NCI-H226 (cell line): ENCODE measurements around the gene WDR43.
"Not testable (repeated sequence)": the region's sequence is repeated elsewhere in the genome, so short reads cannot be mapped to it uniquely, and the experiment has no call there.

Experiments used
- DNase-seq: peaks from one replicate; pipeline ENCODE4 v3.0.0-alpha.2; 2015

WDR43 gene

DNA sequence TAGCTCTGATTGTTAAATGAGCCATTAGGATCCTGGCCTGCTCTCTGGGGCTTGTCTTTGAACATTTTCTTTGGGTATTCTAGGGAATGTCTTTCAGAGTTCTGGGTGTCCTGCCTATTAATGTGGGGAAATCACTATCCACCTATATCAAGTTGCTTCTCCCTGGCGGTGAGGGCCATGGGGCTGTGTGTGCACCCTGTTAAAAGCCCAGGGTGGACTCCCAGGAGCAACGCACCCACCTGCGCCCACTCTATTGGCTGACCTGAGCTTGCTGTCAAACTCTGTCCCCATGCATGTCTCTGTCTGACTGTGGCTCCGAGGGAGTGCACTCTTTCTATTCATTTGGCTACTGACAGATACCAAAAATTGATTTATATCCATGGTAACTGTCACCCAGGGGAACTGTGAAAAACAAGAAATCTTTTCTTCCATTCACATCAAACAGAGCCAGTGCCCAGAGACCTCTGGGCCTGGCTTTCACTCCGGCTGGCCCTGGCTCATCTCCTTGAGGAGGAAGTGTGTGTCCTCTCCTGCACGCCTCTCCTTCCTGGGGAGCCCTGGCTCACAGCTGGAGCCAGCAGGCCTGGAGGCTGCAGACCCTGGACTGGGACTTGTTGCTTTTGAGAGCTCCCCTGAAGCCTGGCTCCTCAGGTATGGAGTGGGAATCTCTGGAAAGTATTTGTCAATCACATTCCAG is 76.1 kb downstream of the WDR43 start:
- DNase-seq = no peak

DNA sequence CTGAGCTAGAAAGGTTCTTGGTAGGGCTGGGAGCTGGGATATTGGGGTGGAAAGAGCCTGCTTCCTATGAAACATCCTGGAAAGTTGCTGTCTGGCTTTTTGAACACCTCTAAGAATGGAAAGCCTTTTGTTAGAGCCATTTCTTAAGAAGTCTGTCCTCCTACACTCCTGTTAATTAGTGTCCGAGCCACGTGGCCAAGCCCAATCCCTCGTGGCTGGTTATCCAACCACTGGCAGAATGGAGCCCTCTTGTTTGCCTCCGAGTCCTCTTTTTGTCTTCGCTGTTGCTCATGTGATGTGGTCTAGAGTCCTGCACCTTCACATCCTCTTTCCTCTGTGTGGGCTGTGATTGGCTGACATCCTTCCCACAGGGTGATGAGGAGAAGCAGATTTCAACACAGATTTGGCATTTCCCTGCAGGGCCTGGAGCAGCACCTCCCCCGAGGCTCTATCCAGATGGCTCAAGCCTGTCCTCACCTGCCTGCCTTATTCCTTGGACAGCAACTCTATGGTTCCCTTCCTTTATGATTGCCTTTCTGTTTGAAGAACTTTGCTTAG is 78.4 kb downstream of the WDR43 start:
- DNase-seq = no peak

DNA sequence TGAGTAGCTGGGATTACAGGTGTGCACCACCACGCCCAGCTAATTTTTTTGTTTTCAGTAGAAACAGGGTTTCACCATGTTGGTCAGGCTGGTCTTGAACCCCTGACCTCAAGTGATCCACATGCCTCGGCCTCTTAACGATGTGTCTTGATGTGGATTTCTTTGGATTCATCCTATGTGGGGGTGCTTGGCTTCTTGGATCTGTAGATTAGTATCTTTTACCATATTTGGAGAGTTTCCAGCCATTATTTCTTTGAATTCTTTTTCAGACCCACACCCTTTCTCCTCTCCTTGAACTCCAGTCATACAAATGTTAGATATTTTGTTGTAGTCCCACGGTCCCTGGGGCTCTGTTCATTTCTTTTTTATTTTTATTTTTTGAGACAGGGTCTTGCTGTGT is 79.8 kb downstream of the WDR43 start:
- no peak for DNase-seq

DNA sequence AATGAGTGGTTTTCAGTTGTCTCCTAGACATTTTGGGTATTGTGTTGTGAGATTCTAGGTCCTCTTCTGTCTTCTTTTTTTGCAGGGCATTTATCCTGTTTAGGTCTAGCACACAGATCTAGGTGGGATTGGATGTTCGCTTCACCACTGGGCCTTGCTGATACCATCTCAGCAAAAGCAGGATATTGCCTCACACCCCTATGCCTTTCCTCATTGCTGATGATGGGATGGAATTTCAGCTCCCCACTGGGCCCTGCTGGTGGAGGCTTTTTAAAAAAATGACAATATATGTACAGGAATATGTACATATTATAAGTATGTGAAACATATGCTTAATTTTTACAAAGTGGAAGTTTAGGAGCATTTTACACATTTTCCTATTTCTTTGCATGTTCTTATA is 81.2 kb downstream of the WDR43 start:
- peak; percentile 47 for DNase-seq

DNA sequence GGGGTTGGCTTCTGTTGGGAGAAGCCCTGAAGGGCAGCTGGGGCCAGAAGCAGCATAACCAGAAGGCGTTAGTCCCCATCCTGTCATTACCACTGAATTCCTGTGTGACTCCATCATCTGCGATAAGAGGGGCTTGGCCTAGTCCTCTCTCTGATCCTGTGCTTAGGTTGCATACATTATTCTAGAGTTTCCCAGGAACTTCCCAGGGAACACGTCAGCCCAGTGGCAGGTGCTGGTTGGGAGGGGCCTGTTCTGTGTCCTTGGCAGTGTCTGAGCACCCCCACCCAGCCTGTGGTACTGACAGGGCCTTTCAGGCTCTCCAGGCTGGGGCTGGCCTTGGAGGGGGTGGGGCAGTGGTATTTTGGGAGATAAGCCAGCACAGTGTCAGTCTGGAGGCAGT is 82.1 kb downstream of the WDR43 start:
- DNase-seq = peak; percentile 98

DNA sequence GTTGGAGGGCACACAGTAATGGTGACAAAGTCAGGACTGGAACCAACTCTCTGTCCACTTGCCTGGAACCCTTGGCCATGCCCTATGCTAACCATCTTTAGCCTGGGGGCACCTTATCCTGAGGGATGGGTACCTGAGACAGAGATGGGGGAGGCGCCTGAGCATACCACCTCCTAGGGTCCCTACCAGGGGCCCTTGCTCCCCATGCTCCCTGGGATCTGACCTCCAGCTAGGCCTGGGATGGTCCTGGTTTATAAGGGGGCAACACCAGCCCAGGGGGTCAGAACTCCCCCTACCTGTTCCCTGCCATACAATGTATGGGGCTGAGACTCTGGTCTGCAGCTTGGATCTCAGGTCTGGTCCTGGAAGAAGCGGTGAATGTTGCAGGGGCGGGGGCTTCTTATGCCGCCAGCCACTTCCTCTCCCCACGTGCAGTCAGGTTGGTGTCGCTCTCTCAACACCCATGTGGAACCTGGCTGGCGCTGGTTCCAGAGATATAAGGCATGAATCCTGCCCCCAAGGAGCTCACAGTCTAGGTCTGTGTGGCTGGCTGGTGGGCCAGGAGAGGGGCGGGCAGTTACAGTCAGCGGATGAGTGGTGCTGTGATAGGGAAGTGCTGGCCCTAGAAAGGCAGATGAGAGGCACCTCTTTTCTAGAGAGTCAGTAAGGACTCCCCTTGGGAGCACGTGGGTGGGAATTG is 82.9 kb downstream of the WDR43 start:
- no peak for DNase-seq

DNA sequence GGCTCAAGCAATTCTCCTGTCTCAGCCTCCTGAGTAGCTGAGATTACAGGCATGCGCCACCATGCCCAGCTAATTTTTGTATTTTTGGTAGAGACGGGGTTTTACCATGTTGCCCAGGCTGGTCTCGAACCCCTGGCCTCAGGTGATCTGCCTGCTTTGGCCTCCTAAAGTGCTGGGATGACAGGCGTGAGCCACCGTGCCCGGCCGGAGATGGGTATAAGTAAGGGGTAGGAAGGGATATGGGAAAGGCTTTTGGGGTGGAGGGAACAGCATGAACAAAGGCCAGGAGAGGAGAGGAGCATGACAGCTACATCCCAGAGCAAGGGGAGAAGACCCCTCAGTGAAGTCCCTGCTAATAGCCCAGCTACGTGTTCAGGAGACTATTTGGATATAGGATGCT is 83.5 kb downstream of the WDR43 start:
- DNase-seq = not testable (repeated sequence)

DNA sequence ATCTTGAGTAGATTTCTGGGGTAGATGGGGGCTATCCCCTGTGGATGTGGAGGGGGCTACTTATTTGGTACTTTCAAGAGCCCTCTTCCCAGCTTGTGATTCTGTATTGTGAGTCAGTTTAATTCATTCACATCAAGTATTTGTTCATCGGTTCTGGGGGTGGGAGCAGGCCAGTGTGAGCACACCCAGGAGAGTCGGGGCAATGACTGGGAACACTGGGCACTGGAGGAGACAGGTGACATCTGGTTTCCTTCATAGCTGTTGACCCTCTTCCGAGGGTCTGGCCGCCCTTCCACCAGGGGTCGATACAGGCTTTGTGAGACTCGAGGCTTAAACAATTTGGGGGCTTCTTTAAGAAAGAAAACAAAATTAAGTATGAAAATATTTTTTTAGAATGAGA is 84.1 kb downstream of the WDR43 start:
- no peak for DNase-seq

DNA sequence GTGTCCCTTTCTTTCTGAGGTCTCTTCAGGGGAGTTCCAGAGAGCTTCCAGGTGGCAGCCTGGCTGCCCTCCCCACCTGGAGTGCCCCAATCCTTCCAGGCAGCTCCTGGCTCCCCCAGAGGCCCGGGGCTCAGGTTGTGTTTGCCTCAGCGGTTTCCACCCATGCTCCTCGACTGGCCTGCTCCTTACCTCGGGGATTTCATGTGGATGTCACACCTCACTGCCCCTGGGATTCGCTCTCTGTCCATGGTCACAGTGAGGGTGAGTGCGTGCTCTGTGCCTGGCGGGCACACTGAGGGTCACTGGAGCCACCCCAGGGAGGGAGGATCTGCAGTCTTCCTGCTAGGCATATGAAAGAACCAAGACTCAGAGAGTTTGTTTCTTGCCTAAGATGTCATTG is 84.6 kb downstream of the WDR43 start:
- DNase-seq = no peak

DNA sequence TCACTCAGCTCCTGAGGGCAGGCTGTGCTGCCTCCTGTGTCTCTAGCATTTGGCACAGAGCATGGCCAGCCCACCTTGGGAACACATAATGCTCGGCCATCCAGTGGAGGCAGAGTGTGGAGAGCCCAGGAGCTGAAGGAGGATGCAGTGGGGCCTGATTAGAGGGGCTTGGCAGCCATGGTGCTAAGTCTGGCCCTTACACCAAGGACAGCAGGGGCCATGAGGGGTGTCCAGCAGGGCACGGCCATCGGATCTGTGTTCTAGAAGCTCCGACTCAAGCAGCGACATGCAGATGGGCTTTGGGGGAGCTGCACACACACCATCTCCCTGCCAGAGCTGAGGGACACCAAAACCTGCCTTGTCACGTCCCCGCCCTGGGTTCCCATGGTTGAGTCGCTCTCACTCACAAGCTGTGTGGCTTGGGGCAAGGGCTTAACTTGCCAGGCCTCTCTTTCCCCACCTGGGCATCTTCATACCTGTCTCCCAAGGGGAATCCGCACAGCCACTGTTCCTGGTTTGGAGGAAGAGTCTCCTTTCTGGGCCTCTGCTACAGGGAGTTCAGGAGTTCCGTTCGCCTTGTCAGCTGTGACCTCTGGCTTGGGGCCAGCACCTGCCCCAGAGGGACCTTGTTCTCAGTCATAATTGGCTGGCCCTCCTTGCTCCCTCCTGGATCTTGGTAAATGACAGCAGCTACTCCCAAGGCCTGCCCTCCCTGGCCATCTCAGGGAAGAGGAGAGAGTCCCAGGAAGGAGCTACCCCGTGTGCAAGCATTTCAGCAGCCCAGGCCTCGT is 85.3 kb downstream of the WDR43 start:
- DNase-seq = no peak

DNA sequence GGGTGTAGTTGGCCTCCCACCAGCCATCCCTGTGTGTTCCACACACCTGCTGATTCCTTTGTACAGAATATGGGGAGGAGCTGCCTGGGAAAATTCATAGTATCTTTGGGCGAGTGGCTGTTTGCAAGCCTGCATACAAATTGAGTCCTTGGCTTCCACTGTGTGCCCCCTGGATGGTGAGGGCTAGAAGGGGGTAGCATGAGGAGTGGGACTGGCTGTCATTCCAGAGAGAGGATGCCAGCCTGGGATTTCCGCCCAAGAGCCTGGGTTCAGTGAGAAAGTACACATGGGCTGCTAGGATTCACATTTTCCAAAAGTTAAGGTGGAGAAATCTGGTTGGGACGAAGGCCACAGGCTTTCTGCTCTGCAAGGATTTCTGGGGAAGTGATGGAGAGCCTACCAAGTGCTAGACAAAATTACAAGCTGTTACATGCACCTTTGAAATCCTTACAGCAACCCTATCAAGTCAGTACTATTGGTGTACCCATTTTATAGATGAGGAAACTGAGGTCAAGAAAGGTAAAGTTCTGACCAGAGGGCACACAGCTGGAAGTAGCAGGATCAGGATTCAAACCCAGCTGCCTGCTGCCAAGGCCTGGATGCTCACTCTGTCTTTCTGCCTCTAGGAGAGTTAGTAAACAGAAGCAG is 86.0 kb downstream of the WDR43 start:
- no peak for DNase-seq

DNA sequence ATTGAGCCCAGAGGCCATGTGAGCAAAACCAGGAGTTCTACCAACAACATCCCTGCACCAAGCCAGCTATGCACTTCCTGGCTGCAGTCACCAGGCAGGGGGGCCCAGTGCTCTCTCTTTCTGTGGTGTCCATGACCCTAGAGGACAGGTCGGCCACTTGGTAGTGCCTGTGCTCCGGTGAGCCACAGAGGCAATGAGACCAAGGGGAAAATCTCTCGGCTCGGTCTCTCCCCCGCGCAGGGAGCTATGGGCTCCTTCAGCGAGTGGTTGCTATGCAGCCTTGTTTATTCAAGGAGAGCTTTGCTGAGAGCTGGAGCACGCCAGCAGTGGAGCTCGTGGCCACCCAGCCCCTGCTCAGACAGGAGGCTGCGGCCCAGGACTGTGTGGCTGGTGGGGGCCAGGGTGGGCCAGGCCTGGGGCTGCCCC is 86.6 kb downstream of the WDR43 start, which contains the start of gene TOGARAM2:
Gene TOGARAM2, plus strand, starts transcription at position 283 of the 426 bp plus-strand sequence. CDS start 13,537 bp downstream, outside the sequence.
- DNase-seq = peak; percentile 17

DNA sequence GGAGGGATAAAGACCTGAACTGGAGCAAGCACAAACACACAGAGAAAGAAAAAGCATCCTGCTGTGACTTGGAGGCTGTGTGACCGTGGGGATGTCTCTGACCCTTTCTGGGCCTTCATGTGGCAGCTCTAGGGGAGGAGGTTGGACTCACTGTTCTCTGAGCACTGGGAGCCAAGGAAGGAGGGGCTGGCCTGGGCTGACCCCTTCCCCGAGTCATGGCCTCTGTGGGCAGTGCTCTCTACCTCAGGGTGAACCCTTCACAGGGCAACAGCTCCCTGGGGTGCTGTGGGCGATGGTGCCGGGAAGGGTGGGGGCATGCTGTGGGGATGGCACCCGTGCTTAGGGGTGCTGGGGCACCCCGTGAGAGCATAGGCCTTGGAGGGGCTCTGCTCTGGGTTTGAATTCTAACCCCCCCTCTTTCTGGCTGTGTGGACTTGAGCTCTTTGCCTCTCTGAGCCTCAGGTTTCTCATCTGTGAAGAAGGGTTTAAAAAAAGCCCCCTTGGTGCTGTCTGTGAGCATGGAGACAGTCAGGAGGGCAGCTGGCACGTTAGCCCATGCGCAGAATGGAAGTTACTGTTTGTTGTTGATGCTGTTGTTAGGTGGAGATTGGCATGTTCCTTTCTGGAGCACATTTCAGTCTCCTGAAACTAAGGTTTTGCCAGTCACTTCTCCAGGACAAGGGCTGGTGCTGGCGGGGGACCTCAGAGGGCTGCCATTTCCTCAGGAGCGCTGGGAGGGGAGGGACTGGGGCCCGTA is 87.3 kb downstream of the WDR43 start:
- DNase-seq = no peak

DNA sequence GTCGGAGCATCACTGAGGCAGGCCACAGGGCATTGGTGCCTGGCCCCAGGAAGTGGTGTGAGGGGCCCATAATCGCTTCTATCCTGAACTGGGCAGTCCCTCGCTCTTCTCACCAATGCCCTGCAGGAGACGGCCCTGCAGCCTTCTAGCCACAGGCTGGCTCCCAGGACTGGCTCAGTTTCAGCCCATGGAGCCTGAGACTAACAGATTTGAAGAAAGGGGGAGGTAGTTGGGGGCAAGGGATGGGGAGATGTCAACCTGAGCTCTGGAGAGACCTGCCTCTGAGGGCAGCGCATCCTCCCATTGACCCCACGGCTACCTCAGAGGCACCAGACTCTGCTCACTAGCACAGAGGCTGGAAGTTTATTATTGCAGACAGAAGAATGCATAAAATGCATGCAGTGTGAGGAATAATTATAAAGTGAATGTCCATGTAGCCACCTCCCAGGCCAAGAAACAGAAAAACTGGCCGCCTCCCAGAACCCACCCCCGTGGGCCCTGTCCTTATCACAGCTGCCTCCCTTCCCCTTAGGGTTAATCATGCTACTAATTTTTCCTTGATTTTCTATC is 88.0 kb downstream of the WDR43 start:
- peak; percentile 19 for DNase-seq

DNA sequence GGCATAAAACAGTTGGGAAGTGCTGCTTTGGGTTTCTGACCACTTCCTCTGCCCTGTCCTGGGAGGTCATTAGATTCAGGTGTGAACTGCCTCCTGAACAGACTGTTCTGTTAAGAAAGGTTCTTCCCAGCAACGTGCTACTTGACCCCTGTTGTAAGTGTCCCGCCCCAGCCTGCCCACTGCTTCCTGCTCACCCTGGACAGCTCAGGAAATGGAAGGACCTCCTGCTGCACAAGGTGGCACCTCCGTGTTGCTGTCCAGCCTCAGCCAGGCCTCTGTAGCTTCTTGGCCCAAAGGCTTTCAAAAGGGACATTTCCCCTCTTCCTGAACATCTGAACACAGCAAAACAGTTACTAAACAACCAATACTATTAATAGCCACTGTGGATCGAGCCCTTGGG is 92.0 kb downstream of the WDR43 start:
- DNase-seq = no peak

DNA sequence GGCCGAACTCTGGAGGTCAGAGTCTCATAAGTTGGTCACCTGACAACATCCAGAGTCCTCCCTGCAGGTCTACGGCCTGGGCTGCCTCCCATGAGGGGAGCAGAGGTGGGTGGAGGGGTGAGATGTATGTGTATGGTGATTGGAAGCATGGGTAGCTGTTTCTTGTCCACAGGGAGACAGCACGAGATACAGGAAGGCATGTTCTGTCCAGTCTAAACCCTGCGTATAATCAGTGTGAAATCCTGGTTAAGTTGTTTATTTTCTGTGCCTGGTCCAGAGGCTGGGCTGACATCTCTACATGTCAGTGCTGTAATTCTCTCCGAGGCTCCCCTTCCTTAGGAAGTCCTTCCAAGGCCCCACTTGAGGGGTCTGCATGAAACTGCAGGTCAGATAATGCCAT is 95.5 kb downstream of the WDR43 start:
- no peak for DNase-seq

DNA sequence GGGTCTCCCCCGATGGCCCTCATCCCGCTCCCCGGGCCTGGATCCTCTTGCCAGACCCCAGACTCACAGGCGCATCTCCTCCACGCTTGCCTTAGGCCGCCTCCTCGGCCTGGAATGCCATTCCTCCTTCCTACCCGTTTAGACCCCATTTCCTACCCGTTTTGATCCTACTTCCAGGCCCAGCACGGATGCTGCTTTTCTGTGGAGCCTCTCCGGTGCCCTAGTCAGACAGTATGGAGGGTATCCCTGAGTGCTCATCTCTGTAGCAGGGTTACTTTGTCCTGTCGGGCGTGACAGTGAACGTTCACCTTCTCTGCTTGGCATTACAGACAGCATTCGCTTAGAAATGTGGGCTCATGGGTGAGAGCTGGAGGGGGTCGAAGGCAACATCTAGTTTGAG is 96.0 kb downstream of the WDR43 start:
- DNase-seq = no peak

DNA sequence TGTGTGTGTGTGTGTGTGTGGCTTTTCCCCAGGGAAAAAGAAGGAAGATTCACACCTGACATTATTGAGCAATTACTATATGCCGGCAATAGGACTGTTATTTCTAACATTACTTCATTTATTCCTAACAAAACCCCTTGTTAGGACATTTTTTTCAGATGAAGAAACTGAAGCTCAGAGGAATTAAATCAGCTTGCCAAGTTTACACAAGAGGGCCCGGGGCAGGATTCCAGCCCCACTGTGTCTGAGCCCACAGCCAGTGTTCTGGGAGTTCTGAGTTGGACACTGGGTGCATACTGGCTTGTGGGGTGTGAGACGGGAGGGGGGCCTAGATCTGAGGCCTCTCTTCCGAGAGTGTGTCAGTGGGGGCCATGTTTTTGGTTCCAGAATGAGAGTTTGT is 96.6 kb downstream of the WDR43 start:
- DNase-seq = peak; percentile 11

DNA sequence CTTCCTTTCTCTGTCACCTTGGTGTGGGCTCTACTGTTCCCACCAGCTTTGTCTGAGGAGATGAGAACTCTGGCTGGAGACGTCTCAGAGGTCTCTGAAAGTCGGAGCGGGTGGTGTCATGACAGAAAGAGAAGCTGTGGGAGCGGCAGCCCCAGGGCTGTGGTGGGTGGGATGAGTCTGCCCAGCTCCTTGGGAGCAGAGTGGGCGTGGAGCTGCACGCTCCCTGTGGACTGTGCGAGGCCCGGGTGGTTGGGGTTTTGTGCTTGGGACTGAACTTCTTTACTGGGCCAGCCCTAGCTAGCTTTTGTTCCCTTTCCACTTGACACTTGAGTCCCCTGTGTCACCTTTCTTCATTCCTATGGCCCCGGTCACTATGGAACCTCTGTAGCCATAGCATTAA is 97.0 kb downstream of the WDR43 start:
- no peak for DNase-seq

DNA sequence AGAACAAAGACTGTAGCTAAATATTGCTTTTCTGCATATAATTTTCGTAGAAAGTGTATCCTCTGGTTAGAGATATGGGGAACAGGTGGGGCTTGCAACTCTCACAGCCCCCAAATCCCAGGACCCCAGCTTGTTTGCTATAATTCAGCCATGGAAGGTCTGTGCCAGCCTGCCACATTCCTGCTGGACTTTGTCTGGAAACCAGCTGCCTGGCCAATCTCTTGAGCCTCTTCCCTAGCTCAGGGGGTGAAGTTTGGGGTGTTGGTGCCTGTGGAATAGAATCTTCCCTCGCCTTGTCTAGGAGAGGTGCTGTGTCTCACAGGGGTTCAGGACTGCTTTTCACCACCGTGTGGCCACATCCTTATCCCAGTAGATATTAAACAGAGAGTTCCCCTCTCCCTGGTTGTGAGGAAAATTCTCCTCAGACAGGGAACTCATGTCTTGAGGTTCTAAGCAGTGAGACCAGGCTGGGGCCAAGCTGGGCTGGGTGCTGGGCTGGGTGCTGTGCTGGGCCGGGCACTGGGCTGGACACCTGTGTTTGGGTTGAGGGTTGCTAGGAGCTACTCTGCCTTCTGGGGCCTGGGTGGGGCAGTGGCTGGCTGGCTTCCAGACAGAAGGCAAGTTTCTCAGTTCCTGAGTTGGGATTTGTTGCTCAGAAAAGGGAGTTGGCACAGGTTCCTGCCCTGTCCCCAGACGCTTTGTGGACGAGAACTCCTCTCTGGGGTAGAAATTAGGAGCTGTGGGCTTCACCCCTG is 98.9 kb downstream of the WDR43 start:
- peak; percentile 35 for DNase-seq

DNA sequence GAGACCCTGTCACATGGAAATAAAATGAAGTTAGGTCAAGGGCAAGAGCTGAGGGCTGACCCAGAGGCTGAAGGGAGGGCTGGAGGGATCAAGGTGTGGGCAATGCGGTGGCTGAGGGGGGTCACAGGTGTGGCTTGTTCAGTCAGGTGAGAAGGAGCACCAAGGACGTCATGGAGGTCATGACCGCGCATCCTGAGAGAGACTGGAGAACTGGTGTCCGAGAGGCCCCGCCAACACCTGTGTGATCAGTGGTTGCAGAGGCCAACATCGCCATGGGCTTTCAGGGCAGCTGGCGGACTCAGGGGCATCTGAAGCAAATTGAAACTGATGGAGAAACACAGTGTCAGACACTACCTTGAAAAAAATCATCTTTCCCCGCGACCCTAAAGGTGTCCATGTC is 99.6 kb downstream of the WDR43 start:
- no peak for DNase-seq
